DND-41 (cell line): ENCODE results near the gene UGT2B15.
"Not testable (repeated sequence)": the region's sequence is repeated elsewhere in the genome, so short reads cannot be mapped to it uniquely, and the experiment has no call there.

Experiments
- EZH2 ChIP-seq: IDR thresholded peaks from 3 replicates; pipeline ENCODE4 v1.6.1; 2012; ENCODE audit warnings: borderline replicate concordance, low read depth, mild to moderate bottlenecking, moderate library complexity, low read length, inconsistent platforms; ENCODE audit not compliant: severe bottlenecking
- TF ChIP-seq, protein P1 (sequence below): IDR thresholded peaks from 2 replicates; pipeline ENCODE4 v1.5.1; 2012; ENCODE audit warnings: borderline replicate concordance, low read length, moderate library complexity, mild to moderate bottlenecking; ENCODE audit not compliant: poor library complexity, severe bottlenecking; ENCODE audit errors: extremely low read depth

DNA sequence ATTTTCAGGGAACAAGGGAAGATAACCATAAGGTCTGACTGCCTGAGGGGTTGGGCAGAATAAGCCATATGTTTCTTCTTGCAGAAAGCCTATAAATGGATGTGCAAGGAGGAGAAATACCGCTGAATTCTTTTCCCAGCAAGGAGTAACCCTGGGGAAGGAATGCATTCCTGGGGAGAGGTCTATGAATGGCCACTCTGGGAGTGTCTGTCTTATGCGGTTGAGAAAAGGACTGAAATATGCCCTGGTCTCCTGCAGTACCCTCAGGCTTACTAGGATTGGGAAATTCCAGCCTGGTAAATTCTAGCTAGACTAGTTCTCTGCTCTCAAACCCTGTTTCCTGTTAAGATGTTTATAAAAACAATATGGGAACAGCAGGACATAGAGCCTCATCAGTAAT is 32.7 kb upstream of the UGT2B15 start:
- not testable (repeated sequence) for TF ChIP-seq EZH2
- TF ChIP-seq, protein P1, sequence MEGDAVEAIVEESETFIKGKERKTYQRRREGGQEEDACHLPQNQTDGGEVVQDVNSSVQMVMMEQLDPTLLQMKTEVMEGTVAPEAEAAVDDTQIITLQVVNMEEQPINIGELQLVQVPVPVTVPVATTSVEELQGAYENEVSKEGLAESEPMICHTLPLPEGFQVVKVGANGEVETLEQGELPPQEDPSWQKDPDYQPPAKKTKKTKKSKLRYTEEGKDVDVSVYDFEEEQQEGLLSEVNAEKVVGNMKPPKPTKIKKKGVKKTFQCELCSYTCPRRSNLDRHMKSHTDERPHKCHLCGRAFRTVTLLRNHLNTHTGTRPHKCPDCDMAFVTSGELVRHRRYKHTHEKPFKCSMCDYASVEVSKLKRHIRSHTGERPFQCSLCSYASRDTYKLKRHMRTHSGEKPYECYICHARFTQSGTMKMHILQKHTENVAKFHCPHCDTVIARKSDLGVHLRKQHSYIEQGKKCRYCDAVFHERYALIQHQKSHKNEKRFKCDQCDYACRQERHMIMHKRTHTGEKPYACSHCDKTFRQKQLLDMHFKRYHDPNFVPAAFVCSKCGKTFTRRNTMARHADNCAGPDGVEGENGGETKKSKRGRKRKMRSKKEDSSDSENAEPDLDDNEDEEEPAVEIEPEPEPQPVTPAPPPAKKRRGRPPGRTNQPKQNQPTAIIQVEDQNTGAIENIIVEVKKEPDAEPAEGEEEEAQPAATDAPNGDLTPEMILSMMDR, result not testable (repeated sequence)
